Activated B cell treated with CpG ODN at 0.5 μM for 24 hours (primary cell): Measurements from ENCODE around the gene PKM. TPM values are rescaled to one million over a fixed set of nuclear protein-coding genes. Genes with fewer than 3 reads are reported as not detected.

Experiments
- ATAC-seq: fragments of 200-7000 bp; cut with Tn5 transposase; one replicate; pipeline ENCODE4 v1.10.0; 2021; ENCODE audit warnings: low read depth, mild to moderate bottlenecking, moderate library complexity
- CTCF ChIA-PET: fragments of 350-600 bp; sonication (Branson Sonifier 250); formaldehyde crosslinking; loops from one replicate; lab custom pipeline; 2021; ENCODE audit warnings: antibody characterized with exemption; lab: Charles Lee
- POLR2A ChIA-PET: fragments of 350-600 bp; sonication (Branson Sonifier 250); formaldehyde crosslinking; loops from one replicate; lab custom pipeline; 2021; ENCODE audit warnings: antibody characterized with exemption; lab: Charles Lee
- DNase-seq: peaks from one replicate; pipeline ENCODE4 v3.0.0; 2022
- H3K27ac Mint-ChIP-seq: one replicate; pipeline ENCODE4 v1.8.0; 2020; ENCODE audit warnings: mixed read lengths
- H3K27me3 Mint-ChIP-seq: one replicate; pipeline ENCODE4 v1.8.0; 2021; ENCODE audit warnings: mixed read lengths
- H3K36me3 Mint-ChIP-seq: one replicate; pipeline ENCODE4 v1.8.0; 2021; ENCODE audit warnings: low read depth, mixed read lengths
- H3K4me1 Mint-ChIP-seq: one replicate; pipeline ENCODE4 v1.8.0; 2021; ENCODE audit warnings: mixed read lengths
- H3K4me3 Mint-ChIP-seq: one replicate; pipeline ENCODE4 v1.8.0; 2020; ENCODE audit warnings: mild to moderate bottlenecking, mixed read lengths
- H3K9me3 Mint-ChIP-seq: one replicate; pipeline ENCODE4 v1.8.0; 2020; ENCODE audit warnings: mixed read lengths
- intact Hi-C: fragments of 100-400 bp; cut with micrococcal nuclease; formaldehyde crosslinking; loops from one replicate; pipeline ENCODE4 v1.15.1; 2024
- total RNA-seq: library from RNA; stranded (reverse); gene quantifications from 2 replicates; pipeline ENCODE4 v1.2.3, GENCODE V29; 2022
- TF ChIP-seq, protein P1 (sequence below): fragments of 200-600 bp; IDR thresholded peaks from one replicate; pipeline ENCODE4 v1.8.0; 2022; ENCODE audit warnings: antibody characterized with exemption, mild to moderate bottlenecking

The PKM gene
- total RNA-seq, 1 donor from 2014 or later = 1,253 TPM

DNA sequence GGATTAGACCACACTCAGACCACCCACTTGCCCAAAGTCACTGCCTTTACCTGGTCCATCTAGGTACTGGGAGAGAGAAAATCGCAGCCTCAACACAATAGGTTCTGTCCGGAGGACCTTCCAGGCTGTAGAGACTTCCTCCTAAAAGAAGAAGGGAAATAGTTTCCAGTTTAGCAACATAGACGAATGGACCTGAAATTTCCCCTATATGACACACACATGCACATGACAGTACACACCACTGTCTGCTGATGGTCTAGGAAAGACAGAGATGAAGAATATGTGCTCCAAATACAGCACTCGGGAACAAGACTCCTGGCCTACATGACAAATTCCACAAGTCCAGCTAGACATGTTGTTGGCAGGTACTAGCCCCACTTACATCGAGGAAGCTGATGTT lies 34.0 kb upstream of the PKM start:
- DNase-seq = no peak
- ChIA-PET CTCF (interaction anchor here (0.8 kb wide), 1 partner anchor 67 kb away, joined by 4 read pairs; the partner anchor contains the start of gene GRAMD2A), POLR2A (no interaction called here)
- no peaks in the 10 kb centered on the region for H3K27me3 Mint-ChIP-seq
- no peak overlapping the region for H3K4me3 Mint-ChIP-seq
- no peaks in the 10 kb centered on the region for H3K9me3 Mint-ChIP-seq
- peaks cover 2% of the 10 kb centered on the region for H3K4me1 Mint-ChIP-seq
- no peak for ATAC-seq
- H3K36me3 Mint-ChIP-seq = peaks cover 93% of the 10 kb centered on the region
- no peak overlapping the region for H3K27ac Mint-ChIP-seq
- TF ChIP-seq, protein P1, sequence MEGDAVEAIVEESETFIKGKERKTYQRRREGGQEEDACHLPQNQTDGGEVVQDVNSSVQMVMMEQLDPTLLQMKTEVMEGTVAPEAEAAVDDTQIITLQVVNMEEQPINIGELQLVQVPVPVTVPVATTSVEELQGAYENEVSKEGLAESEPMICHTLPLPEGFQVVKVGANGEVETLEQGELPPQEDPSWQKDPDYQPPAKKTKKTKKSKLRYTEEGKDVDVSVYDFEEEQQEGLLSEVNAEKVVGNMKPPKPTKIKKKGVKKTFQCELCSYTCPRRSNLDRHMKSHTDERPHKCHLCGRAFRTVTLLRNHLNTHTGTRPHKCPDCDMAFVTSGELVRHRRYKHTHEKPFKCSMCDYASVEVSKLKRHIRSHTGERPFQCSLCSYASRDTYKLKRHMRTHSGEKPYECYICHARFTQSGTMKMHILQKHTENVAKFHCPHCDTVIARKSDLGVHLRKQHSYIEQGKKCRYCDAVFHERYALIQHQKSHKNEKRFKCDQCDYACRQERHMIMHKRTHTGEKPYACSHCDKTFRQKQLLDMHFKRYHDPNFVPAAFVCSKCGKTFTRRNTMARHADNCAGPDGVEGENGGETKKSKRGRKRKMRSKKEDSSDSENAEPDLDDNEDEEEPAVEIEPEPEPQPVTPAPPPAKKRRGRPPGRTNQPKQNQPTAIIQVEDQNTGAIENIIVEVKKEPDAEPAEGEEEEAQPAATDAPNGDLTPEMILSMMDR = no peak
- intact Hi-C loops = no loop called here

DNA sequence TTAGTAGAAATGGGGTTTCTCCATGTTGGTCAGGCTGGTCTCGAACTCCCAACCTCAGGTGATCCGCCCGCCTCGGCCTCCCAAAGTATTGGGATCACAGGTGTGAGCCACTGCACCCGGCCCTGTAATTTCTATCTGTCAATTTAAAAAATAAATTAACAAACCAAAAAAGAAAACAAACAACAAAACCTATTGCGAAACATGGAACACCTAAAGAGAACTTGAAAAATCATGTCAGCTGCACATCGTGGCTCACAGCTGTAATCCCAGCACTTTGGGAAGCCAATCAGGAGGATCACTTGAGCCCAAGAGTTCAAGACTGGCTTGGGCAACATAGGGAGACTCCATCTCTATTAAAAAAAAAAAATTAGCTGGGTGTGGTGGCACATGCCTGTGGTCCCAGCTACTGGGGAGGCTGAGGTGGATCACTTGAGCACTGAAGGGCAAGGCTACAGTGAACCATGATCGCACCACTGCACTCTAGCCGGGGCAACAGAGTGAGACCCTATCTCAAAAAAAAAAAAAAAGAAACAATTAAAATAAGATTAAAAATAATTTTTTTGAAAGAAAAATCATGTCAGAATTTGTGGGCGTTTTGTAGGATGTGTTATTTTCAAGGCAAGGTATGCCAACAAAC lies 21.8 kb upstream of the PKM start:
- POLR2A ChIA-PET = no interaction called here
- Mint-ChIP-seq H3K9me3 (no peaks in the 10 kb centered on the region), H3K27me3 (no peaks in the 10 kb centered on the region), H3K36me3 (peaks cover 93% of the 10 kb centered on the region), H3K27ac (no peak overlapping the region), H3K4me3 (no peak overlapping the region), H3K4me1 (no peaks in the 10 kb centered on the region)
- CTCF ChIA-PET = no interaction called here
- intact Hi-C loops = no loop called here
- TF ChIP-seq, protein P1 = no peak
- ATAC-seq (no peak), DNase-seq (no peak)

DNA sequence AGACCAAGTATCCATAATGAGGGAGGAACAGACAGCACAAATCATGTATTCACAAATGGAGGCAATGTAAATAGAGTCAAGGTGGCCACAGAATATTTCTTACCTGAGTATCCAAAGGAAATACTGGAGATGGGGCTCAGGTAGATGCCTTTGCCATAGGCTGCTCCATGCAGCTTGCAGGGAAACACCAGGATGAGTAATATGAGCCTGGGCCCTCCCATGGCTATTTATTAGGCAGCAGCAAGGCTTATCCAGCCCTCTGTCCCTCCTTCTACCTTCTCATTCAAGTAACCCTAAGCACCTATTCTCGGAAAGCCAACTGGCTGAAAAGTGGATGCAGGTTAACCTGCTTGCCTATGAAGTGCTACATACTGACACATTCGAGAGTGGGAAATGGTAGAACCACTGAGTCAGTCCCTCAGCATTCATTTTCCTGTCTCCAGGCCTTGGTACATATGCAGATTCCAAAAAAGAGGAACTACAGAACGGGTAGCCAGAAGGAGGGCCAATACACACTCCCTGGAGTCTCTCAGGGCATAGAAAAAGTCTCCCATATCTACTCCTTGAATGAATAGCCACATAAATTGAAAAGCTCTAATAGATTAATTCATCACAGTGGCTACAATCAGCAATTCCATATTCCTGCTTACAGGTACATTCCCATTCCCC lies 18.3 kb upstream of the PKM start:
- TF ChIP-seq, protein P1 = no peak
- Mint-ChIP-seq H3K27ac (no peak overlapping the region), H3K9me3 (no peaks in the 10 kb centered on the region), H3K27me3 (no peaks in the 10 kb centered on the region), H3K36me3 (peaks cover 81% of the 10 kb centered on the region), H3K4me3 (no peak overlapping the region), H3K4me1 (no peaks in the 10 kb centered on the region)
- ChIA-PET CTCF (no interaction called here), POLR2A (no interaction called here)
- no peak for DNase-seq
- ATAC-seq = no peak
- intact Hi-C loops = no loop called here

DNA sequence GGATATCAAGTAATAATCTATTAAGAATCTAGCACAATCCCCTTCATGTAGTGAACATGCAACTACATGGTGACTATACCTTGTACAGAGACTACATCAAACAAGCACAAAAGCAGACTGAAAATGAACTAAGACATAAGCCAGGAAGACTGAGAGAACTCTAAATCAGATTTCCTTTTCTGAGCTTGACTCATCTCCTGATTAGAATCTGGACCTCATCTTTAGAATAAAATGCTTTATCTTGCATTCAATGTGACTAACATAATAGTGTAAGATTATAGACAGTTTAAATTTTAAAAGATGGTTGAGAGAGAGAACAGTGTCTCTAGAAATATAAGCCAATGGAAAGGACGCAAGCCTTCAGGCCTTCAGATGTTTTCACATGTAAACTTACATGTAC lies 17.5 kb upstream of the PKM start:
- ChIA-PET CTCF (no interaction called here), POLR2A (no interaction called here)
- Mint-ChIP-seq H3K36me3 (peaks cover 82% of the 10 kb centered on the region), H3K27ac (no peak overlapping the region), H3K9me3 (no peaks in the 10 kb centered on the region), H3K27me3 (no peaks in the 10 kb centered on the region), H3K4me1 (no peaks in the 10 kb centered on the region), H3K4me3 (no peak overlapping the region)
- DNase-seq (no peak), ATAC-seq (no peak)
- intact Hi-C loops = no loop called here
- TF ChIP-seq, protein P1 = no peak

DNA sequence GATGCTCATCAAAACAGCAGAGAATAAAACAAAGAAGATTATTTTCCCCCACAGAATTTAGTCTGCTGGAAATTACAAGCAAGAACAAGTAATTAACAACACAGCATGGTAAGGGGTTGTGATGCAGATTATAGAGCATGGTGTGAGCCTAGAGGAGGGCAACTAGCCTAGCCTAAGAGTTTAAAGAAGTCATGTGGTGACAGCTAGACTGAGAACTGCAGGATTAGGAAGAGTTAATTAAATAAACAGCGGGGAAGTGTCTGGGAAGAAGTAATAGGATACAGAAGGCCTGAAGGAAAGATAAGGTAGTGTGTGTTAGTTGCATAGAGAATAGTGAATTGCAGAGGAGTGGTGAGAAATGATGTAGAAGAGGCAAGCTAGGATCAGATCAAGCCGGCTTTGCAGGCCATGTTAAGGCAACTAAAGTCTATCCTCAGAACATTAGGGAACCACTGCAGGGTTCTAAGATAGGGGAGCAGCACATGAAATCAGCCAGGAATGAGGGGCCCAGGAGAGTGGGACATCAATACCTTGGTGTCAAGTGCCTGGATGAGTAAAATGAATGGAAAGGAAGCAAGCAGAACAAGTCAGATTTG lies 11.9 kb upstream of the PKM start:
- intact Hi-C loops = no loop called here
- no peaks in the 10 kb centered on the region for H3K4me1 Mint-ChIP-seq
- TF ChIP-seq, protein P1 = no peak
- H3K27ac Mint-ChIP-seq = no peak overlapping the region
- ChIA-PET CTCF (no interaction called here), POLR2A (no interaction called here)
- no peak overlapping the region for H3K4me3 Mint-ChIP-seq
- H3K9me3 Mint-ChIP-seq = no peaks in the 10 kb centered on the region
- DNase-seq (no peak), ATAC-seq (no peak)
- H3K36me3 Mint-ChIP-seq = peaks cover 65% of the 10 kb centered on the region
- H3K27me3 Mint-ChIP-seq = no peaks in the 10 kb centered on the region
